HT1080 (cell line): ENCODE data around the gene USP32. TPM values are rescaled to one million over a fixed set of nuclear protein-coding genes. Genes with fewer than 3 reads are reported as not detected.
"Not testable (repeated sequence)": the region's sequence is repeated elsewhere in the genome, so short reads cannot be mapped to it uniquely, and the experiment has no call there.

Source experiments
- DNase-seq: peaks from one replicate; pipeline ENCODE4 v3.0.0-alpha.2; 2015; ENCODE audit warnings: low read depth
- total RNA-seq: library from RNA; depleted of rRNA; stranded (reverse); fragments of >200 nt; shearing (Covaris generic); gene quantifications from 2 replicates; pipeline ENCODE4 v1.2.3, GENCODE V29; 2014

The USP32 gene
- total RNA-seq, 1 experiment from 2014 or later, result 31.7 TPM

DNA sequence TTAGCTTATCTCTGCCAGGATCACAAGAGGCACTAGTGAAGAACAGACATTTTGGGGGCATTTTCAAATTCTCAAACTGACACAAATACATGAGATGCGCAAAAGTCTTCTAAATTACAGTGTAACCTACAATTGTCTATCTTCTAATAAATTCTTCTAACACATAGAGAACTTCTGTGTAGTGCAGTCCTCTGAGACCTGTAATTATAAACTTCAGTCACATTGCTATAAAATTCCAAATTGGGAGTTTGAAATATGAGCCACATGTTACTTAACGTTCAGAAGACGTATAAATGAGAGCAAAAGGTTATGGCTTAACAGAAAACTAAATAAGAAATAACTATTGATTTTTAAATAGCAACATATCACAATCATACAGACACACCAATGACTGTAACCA is 12.5 kb downstream of the USP32 start:
- not testable (repeated sequence) for DNase-seq

DNA sequence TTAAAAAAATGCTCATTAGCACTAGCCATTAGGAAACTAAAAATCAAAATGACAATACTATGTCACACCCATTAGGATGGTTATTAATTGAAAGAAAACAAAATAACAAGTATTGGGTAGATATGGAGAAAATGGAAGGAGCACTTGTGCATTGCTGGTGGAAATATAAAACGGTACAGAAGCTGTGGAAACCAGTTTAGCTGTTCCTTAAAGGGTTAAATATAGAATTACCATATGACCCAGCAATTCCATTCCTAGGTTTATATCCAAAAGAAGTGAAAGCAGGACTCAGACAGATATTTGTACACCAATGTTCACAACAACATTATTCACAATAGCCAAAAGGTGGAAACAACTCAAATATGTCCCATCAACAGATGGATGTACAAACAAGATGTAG is 13.7 kb downstream of the USP32 start:
- DNase-seq, result not testable (repeated sequence)

DNA sequence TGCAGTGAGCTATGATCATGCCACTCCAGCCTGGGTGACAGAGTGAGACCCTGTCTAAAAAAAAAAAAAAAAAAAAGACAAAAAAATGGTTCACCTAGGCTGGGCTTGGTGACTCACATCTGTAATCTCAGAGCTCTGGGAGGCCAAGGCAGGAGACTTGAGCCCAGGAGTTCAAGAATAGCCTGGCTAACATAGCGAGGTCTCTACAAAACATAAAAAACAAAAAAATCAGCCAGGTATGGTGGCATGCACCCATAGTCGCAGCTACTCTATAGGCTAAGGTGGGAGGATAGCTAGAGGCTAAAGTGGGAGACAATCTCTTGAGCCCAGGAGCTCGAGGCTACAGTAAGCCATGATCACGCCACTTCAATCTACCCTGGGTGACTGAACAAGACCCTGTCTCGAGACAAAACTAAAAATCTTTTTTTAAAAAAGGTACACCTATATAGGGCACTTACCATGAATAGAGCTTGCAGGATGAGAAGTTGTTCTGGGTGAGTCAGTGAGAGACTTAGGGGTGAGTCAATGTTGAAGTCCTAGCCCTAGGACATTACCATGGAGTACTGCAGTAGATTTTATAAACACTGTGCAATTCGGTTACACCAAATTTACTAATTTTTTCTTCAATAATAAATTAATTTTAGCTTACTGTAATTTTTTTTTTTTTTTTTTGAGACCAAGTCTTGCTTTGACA is 19.0 kb downstream of the USP32 start:
- DNase-seq, result peak; percentile 86

DNA sequence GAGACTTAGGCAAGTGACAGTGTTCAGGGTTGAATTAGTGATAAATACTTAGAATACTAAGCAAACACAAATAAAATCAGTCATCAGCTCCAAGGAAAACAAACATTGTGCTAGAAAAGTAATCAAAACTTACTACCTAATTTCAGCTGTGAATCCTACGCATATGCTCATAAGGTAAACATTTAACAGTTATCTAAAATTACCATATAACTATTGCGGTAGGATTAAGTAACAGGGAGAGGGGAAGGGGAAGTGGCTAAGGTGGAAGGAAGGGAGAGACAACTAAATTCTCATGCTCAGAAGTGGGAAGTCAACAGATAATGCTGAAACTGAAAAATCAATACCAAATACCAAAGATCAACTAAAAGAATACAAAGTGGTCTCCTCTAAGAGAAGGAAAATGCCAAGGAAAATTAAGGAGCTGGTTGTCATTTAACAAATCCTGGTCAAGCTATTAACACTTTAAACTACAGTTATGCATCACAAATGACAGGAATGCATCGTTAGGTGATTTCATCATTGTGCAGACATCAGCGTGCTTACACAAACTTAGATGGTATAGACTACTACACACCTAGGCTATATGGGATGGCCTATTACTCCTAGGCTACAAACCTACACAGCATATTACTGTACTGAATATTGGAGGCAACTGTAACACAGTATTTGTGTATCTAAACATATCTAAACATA is 20.0 kb downstream of the USP32 start:
- no peak for DNase-seq

DNA sequence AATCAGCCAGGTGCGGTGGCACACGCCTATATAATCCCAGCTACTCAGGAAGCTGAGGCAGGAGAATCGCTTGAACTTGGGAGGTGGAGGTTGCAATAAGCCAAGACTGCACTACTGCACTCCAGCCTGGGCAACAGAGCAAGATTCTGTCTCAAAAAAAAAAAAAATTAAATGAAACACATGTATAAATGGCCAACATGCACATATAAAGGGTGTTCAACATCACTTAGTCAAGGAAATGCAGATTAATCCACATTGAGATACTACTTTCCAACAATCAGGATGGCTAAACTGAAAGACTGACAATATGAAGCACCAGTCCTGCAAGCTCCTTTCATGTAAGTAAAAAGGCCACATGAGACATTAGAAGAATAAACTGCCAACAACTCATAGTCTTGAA is 20.5 kb downstream of the USP32 start:
- no peak for DNase-seq

DNA sequence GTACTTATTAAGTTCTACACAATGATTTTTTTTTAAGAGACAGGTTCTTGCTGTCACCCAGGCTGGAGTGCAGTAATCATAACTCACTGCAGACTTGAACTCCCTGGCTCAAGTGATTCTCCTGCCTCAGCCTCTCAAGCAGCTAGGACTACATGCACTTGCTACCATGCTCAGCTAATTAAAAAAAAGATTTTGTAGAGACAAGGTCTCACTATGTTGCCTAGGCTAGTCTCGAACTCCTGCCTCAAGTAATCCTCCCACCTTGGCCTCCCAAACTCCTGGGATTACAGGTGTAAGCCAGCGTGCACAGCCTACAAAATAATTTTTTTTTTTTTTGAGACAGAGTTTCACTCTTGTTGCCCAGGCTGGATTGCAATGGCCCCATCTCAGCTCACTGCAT is 22.2 kb downstream of the USP32 start:
- no peak for DNase-seq

DNA sequence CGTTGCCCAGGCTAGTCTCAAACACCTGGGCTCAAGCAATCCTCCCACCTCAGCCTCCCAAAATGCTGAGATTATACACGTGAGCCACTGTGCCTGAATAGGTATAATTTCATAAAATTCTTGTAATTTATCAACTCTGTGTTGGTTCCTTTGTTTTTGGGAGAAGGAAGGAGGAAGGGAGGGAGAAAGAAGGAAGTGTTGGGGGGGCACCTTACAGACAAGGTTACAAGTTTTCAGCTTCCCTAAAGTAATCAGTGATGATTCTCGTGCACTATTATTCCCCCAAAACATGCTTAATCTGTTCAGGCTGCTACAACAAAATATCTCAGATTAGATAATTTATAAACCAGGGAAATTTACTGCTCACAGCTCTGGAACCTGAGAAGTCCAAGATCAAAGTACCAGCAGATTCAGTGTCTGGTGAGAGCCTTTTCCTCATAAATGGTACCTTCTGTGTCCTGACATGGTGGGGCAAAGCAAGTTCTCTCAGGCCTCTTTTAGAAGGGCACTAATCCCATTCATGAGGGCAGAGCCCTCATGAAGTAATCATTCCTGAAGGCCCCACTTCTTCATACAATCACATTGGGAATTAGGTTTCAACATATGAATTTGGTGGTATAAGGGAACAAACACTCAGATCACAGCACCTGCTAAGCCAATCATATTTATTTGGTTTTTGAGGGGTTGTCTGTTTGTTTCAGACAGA is 28.1 kb downstream of the USP32 start:
- DNase-seq, result no peak

DNA sequence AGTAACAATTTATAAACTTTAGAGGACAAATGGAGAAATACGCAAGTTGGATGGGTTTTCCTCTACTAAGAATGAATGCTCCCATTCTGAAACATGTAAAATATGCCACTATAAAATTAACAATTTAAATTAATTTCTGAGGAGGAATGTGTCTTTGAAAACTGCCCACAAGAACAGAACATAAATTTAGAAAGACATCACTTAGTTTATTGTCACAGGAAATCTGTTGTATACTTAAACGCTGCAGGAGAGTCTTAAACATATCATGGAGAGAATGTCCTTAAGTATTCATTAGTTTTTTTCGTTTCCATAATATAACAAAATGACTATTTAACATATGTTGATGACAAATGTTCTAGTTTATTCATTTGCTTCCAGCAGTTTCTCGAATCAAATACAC is 29.6 kb downstream of the USP32 start:
- DNase-seq, result no peak

DNA sequence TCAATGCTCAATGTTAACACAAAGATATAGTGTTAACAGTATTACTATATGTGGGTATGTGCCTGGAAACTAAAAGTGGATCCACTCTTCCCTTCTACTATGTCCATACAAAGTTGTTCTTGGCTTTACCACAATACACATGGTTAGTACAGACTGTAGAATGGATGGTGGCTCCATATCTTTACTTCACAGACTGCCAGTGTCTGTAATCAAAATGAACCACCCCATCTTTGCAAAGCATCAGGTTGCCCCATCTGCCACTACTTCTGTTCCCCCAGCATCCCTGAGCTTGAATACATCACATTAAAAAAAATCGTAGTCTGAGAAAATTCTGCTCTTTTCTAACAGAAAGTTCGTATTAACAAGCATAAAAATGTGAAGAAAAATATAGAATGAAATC is 30.0 kb downstream of the USP32 start:
- no peak for DNase-seq

DNA sequence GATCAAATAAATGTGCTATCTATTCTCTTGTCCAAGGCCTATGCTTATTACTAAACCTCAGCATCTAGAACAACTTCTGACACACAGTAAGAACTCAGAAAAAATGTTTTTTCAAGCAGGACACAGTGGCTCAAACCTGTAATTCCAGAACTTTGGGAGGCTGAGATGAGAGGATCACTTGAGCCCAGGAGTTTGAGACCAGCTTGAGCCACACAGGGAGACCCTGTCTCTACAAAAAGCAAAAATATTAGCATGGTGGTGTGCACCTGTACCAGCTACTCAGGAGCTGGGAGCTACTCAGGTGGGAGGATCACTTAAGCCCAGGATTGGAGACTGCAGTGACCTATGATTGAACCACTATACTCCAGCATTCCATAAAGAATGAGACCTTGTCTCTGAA is 32.5 kb downstream of the USP32 start:
- DNase-seq, result no peak

DNA sequence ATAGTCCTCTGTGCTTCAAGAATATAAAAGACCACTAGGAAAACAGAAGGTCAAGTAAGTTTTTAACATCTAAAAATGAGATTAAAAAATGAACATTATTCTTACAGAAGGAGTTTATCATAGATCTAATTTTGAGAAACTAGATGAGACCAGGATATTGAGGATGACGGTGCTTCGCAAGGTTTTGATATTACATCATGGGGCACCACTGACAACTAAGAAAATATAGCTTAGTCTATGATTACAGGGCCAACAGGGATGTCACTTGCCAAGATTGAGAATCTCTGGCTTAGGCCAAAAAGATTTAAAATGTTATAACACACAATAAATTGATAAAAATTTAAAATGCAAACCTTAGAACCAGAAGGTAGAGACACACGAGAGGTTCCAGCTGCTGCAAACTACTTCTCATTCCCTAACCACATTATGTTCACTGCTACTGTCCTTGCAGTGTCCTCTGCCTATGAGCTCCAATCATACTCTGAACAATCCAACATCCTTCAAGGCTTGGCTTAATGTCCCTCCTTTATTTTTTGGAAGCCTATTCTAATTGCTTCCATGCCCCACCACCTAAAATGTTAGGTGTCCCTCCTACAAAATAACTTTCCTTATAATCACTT is 33.2 kb downstream of the USP32 start:
- DNase-seq, result no peak

DNA sequence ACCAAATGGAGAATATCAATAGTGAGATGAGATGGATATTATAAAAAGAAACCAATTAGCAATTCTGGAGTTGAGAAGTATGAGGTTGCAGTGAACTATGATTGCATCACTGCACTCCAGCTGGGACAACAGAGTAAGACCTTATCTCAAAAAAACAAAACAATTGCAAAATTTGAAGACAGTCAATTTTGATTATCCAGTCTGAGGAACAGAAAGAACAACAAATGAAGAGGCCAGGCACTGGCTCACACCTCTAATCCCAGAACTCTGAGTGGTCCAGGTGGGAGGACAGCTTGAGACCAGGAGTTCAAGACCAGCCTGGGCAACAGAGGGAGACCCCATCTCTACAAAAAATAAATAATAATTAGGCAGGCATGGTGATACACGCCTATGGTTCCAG is 35.0 kb downstream of the USP32 start:
- no peak for DNase-seq

DNA sequence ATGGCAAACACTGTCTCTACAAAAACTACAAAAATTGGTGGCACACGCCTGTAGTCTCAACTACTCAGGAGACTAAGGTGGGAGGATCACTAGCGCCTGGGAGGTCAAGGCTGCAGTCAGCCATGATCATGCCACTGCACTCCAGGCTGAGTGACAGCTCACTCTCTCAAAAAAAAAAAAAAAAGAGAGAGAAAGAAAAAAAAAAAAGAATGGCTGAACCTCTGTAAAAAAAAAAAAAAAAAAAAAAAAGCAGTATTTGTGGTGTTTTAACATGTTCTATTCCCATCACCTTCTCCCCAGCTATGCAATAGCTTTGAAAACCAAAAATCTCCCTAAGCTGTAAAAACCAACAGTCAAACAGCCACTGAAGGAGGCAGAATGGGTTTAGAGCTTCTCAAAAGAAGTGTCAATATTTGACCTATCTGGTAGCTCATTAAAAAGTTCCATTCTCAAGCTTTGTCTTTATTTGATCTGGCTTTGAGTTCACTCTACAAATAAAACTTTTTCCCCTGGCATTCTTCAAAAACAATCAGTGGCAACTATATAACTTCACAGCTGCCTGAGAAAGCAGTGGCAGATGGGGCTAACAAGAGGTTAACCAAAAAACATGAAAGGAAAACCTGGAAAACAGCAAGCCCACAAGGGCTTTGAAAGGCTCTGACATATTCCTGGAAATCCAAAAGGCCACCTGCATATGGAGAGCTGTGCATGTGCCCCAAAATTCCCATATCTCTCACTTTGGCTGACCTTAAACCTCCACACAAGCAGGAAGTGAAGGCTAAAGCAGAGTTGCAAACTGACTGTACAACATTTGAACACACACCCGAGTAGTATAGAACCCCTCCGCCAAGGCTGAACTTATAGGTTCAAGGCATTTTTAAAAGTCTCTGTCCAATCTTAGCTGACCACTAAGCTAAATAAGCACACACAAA is 36.0 kb downstream of the USP32 start:
- no peak for DNase-seq

DNA sequence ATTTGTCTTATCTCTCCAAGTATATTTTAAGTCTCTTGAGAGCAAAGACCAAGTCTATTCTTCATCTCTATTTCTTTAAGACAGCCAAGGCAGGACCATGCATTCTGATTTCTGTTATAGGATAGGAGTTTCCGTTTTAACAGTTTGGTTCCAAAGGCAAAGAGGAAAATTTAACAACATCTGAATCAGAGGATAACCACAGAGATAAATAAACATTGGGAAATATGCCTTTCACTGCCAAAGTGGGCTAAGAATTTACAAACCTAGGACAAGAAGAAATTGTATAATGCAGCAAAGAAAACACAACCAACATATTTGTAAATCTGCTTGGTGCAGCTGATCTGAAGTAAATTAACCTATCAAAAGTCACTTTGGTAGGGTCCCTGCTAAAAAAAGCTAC is 37.7 kb downstream of the USP32 start:
- peak; percentile 70 for DNase-seq

DNA sequence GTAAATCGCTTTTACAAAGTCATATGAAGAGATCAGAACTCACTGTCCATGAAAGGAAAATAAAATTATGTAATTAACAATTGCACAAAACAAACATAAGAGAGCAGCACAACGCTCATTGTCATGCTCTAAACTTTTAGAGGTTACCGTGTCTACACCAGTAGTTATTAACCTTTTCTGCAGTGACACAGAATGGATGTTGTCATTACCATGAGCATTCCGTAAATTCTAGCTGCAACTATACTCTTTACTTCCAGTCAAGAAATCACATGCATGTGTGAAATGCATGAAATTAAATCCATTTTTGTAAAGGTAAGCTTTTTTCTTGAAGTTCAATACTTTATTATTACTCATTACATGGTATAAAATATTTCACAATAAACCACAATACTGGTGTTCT is 38.2 kb downstream of the USP32 start:
- no peak for DNase-seq

DNA sequence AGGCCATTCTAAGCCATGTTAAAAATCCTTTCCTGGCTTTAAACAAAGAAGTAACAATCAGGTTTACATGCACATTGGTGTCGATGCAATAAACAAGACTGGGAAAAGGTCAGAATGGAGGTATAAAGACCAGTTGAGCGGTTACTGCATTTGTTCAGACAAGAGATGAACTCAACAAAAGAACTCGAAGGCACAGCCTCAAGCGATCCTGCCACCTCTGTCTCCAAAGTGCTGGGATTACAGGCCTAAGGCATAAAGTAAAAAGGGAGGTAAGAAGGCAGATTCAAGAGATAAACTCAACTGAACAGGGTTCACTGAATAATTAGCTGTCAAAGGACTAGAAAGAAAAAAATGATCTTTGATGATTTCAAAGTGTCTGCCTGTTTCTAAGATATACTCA is 39.4 kb downstream of the USP32 start:
- DNase-seq, result no peak

DNA sequence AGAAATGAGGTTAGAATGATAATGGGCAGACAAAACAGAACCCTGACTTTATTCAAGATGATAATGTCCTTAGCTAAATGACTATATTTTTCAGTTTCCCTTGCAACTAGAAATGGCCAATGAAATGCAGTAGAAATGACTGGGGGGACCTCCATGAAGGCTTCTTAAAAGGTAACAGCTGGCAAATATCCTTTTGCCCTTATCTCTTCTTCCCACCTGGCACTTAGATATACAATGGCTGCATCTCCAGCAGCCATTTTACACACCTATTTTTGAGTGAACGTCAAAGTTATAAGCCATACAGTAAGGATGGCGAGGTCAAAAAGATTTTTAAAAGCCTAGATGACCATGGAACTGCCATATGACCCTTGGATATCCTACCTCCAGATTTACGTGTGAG is 39.9 kb downstream of the USP32 start:
- no peak for DNase-seq

DNA sequence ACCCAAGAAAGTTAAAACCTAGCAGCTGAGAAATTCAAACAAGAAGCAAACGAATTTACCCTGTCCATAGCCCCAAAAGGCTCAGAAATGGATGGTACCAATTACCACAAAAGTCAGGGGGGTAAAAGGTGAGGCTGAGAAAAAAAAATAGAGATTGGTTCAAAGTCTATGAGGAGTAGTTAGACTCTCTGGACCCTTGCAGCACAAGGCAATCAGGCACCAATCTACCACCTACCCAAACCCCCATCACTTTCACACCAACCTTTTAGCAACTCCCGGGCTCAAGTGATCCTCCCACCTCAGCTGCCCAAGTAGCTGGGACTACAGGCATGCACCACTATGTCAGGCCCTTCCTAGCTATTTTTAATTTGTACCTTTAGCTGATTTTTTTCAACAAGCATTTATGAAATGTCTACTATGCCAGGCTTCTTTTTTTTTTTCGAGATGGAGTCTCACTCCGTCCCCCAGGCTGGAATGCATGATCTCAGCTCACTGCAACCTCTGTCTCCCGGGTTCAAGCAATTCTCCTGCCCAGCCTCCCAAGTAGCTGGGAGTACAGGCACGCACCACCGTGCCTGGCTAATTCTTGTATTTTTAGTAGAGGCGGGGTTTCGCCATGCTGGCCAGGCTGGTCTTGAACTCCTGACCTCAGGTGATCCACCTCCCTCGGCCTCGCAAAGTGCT is 40.8 kb downstream of the USP32 start:
- no peak for DNase-seq

DNA sequence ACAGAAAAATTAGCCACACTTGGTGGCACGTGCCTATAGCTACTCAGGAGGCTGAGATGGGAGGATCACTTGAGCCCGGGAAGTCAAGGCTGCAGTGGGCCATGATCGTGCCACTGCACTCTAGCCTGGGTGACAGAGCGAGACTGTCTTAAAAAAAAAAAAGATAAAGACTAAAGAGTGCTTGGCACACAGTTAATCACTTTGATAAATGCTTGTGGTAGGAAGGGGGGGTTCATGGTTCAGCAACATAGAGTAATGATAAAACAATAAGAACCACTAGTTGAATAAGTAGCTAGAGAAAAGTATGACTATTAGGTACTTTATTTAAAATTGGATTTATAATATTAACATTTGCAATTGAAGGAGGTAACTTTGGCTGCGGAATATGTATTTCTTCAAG is 43.3 kb downstream of the USP32 start:
- no peak for DNase-seq

DNA sequence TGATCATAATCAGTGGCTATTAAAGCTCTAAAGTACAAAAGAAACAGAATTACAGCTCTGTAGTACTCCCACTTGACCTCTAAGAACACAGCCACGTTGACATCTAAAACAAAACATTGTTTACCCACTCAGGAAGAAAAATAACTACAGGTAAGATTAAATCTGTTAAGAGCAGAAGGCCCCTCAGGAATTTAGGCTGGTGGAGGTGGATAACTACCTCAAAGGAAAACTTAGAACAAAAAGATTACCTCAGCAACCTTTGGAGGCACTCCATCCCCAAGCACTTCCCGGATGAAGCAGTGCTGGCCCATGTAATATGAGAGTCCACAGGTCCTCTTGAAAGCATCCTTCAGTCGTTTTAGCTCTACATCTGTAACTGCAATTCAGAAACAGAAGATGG is 46.7 kb downstream of the USP32 start:
- no peak for DNase-seq

DNA sequence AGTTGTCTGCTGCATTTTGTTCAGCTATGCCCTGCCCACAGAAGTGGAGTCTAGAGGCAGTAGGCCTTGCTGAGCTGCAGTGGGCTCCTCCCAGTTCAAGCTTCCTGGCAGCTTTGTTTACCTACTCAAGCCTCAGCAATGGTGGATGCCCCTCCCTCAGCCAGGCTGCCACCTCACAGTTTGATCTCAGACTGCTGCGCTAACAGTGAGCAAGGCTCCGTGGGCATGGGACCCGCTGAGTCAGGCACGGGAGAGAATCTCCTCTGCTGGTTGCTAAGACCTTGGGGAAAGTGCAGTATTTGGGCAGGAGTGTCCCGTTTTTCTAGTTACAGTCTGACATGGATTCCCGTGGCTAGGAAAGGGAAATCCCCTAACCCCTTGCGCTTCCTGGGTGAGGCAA is 49.4 kb downstream of the USP32 start:
- not testable (repeated sequence) for DNase-seq
